Natural killer cell (primary cell): ENCODE measurements around the gene ORAI2. TPM values are rescaled to one million over a fixed set of nuclear protein-coding genes. Genes with fewer than 3 reads are reported as not detected.
A peak's percentile ranks its signal among the peaks of the same experiment; 100 is the strongest.

Source experiments
- ATAC-seq, 3 donors: fragments of 150-1000 bp in 2 of 3; fragments of 200-7000 bp in 1 of 3; cut with Tn5 transposase; 1 replicate in 1 of 3; 2 replicates in 2 of 3; pipeline ENCODE4 v1.10.0; 2021; ENCODE audit warnings: mild to moderate bottlenecking in 2 of 3, moderate library complexity in 2 of 3
- DNase-seq, 2 donors: peaks; one replicate each; pipeline versions ENCODE4 v3.0.0 to v3.0.0-alpha.2; 2013 to 2021; ENCODE audit warnings: mixed read lengths in 1 of 2
- H3K27ac ChIP-seq: one replicate; pipeline ENCODE4 v1.5.1; 2013; ENCODE audit warnings: mild to moderate bottlenecking, low read length
- H3K27me3 ChIP-seq: one replicate; pipeline ENCODE4 v1.6.1; 2013; ENCODE audit warnings: low read length; ENCODE audit not compliant: control insufficient read depth, insufficient read depth
- H3K36me3 ChIP-seq: one replicate; pipeline ENCODE4 v1.6.1; 2013; ENCODE audit warnings: low read length; ENCODE audit not compliant: control insufficient read depth, insufficient read depth
- H3K4me1 ChIP-seq: one replicate; pipeline ENCODE4 v1.6.1; 2013; ENCODE audit warnings: low read length; ENCODE audit not compliant: control insufficient read depth, insufficient read depth
- H3K4me3 ChIP-seq: one replicate; pipeline ENCODE4 v1.5.1; 2013; ENCODE audit warnings: low read length
- H3K9me3 ChIP-seq: one replicate; pipeline ENCODE4 v1.6.1; 2013; ENCODE audit warnings: low read length; ENCODE audit not compliant: control insufficient read depth, insufficient read depth
- H3K27ac Mint-ChIP-seq, 2 donors: one replicate each; pipeline ENCODE4 v1.8.0; 2022; ENCODE audit warnings: mild to moderate bottlenecking in 2 of 2, mixed read lengths in 2 of 2, moderate library complexity in 1 of 2
- H3K27me3 Mint-ChIP-seq, 2 donors: one replicate each; pipeline ENCODE4 v1.8.0; 2022; ENCODE audit warnings: low read depth in 2 of 2, mixed read lengths in 2 of 2
- H3K36me3 Mint-ChIP-seq: one replicate; pipeline ENCODE4 v1.8.0; 2022; ENCODE audit warnings: mixed read lengths
- H3K4me1 Mint-ChIP-seq, 2 donors: one replicate each; pipeline ENCODE4 v1.8.0; 2022; ENCODE audit warnings: mixed read lengths in 2 of 2
- H3K4me3 Mint-ChIP-seq: one replicate; pipeline ENCODE4 v1.8.0; 2022; ENCODE audit warnings: mild to moderate bottlenecking, moderate library complexity, mixed read lengths
- H3K9me3 Mint-ChIP-seq, 2 donors: one replicate each; pipeline ENCODE4 v1.8.0; 2022; ENCODE audit warnings: mixed read lengths in 2 of 2
- WGBS: methylation state at CpG from one replicate; pipeline ENCODE4 v1.1.7; 2013; ENCODE audit warnings: missing lambda C conversion rate; ENCODE audit not compliant: insufficient coverage; 5-methylcytosine and 5-hydroxymethylcytosine counted together
- intact Hi-C: fragments of 100-400 bp; cut with micrococcal nuclease; formaldehyde crosslinking; loops from one replicate; pipeline ENCODE4 v1.14.2; 2022
- total RNA-seq, 4 donors: library from RNA; stranded (reverse); fragments of 120-200 nt in 1 of 4; gene quantifications; one replicate each; pipeline versions ENCODE4 v1.2.3 to v1.2.4, GENCODE V29; 2013 to 2022
- TF ChIP-seq, protein P1 (sequence below): fragments of 200-600 bp; IDR thresholded peaks from one replicate; pipeline ENCODE4 v1.8.0; 2022; ENCODE audit warnings: antibody characterized with exemption

ORAI2 gene
- 10 to 100 TPM; 39.1 to 55.0 (median 41.3) TPM for total RNA-seq
- total RNA-seq (2013), result 40.8 TPM

DNA sequence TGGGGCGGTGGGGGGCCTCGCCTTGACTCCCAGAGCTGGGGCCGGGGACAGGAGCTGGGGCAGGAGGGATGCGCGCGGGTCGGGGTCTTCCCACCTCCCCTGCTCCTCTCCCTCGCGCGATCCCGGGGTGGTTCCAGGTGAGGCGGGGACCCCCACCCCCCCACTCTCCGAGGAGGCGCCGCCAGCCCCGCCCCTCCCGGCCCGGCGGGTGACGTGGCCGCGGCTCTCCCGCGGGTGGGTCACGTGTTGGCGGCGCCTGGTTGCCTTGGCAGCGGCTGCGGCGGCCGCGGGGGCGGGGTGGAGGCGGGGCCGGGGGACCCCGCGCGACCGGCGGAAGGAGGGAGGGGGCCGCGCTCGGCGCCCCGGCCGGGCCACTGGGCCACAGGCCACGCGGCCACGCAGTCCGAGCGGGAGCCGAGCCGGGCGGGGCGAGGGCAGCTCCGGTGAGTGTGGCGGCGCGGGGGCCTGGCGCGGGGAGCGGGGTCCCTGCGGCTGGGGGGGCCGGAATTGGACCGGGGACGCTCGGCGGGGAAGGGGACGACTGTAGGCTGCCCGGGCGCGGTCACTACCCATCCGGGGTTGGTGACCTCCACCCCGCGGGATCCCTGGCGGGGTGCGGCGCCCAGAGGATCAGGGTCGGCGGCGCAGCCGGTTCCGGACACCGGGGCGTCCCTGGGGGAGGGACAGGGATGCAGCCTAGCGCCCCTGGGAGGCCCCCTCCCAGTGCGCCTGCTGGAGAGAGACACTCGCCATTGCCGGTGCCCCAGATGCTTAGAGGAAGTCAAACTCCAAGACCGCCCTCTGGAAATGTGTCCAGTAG, at the start of gene ORAI2:
ORAI2 (plus strand) TSS at position 357 of the 820 bp plus-strand sequence. CDS start 5,382 bp downstream, outside the sequence.
- under 1% methylated on average over 90 of the region's 90 CpGs for WGBS
- Histone ChIP-seq H3K36me3 (peaks cover 4% of the 10 kb centered on the region), H3K27ac (peak within 1 kb of the TSS; percentile 98), H3K9me3 (no peaks in the 10 kb centered on the region), H3K4me1 (peaks cover 61% of the 10 kb centered on the region), H3K27me3 (no peaks in the 10 kb centered on the region), H3K4me3 (peak within 1 kb of the TSS; percentile 94)
- Mint-ChIP-seq H3K36me3 (no peaks in the 10 kb centered on the region), H3K4me3 (peak within 1 kb of the TSS; percentile 91), H3K4me1 (peaks cover 36 to 52% of the 10 kb centered on the region in 2 donors), H3K27ac (peak within 1 kb of the TSS; percentile 84 to 100), H3K27me3 (no peaks in the 10 kb centered on the region), H3K9me3 (no peaks in the 10 kb centered on the region)
- DNase-seq (peak; percentile 86 to 92), ATAC-seq (peak; percentile 66 to 86 (median 81))
- TF ChIP-seq, protein P1, sequence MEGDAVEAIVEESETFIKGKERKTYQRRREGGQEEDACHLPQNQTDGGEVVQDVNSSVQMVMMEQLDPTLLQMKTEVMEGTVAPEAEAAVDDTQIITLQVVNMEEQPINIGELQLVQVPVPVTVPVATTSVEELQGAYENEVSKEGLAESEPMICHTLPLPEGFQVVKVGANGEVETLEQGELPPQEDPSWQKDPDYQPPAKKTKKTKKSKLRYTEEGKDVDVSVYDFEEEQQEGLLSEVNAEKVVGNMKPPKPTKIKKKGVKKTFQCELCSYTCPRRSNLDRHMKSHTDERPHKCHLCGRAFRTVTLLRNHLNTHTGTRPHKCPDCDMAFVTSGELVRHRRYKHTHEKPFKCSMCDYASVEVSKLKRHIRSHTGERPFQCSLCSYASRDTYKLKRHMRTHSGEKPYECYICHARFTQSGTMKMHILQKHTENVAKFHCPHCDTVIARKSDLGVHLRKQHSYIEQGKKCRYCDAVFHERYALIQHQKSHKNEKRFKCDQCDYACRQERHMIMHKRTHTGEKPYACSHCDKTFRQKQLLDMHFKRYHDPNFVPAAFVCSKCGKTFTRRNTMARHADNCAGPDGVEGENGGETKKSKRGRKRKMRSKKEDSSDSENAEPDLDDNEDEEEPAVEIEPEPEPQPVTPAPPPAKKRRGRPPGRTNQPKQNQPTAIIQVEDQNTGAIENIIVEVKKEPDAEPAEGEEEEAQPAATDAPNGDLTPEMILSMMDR, result no peak
- intact Hi-C loops, result loop anchor here (2.0 kb wide), 1 partner anchor 29 kb away; no protein-coding TSS in a partner anchor

- no peak overlapping the region for H3K27ac Mint-ChIP-seq
- H3K9me3 Mint-ChIP-seq, result no peaks in the 10 kb centered on the region
- H3K27me3 ChIP-seq, result no peaks in the 10 kb centered on the region
- TF ChIP-seq, protein P1, result no peak
- intact Hi-C loops, result no loop called here
- no peak overlapping the region for H3K4me3 ChIP-seq
- peaks cover 2% of the 10 kb centered on the region for H3K36me3 ChIP-seq
- no peak overlapping the region for H3K4me3 Mint-ChIP-seq
- DNase-seq, result no peak
- ATAC-seq, result no peak
- WGBS, result over 99% methylated on average over 6 of the region's 6 CpGs
- no peaks in the 10 kb centered on the region for H3K27me3 Mint-ChIP-seq
- no peaks in the 10 kb centered on the region for H3K36me3 Mint-ChIP-seq
- H3K9me3 ChIP-seq, result no peaks in the 10 kb centered on the region
- no peak overlapping the region for H3K27ac ChIP-seq
- no peaks in the 10 kb centered on the region for H3K4me1 Mint-ChIP-seq
- H3K4me1 ChIP-seq, result no peaks in the 10 kb centered on the region
Measured at GRCh38 chr7:102387064-102387463, 46.3 kb upstream of the ORAI2 start.

GRCh38 chr7:102389810-102390209, 43.6 kb upstream of the ORAI2 start:
- no peaks in the 10 kb centered on the region for H3K9me3 Mint-ChIP-seq
- Histone ChIP-seq H3K27me3 (no peaks in the 10 kb centered on the region), H3K4me3 (no peak overlapping the region), H3K27ac (no peak overlapping the region), H3K36me3 (peaks cover 2% of the 10 kb centered on the region), H3K9me3 (no peaks in the 10 kb centered on the region), H3K4me1 (no peaks in the 10 kb centered on the region)
- H3K27me3 Mint-ChIP-seq, result no peaks in the 10 kb centered on the region
- H3K4me1 Mint-ChIP-seq, result no peaks in the 10 kb centered on the region
- H3K27ac Mint-ChIP-seq, result no peak overlapping the region
- DNase-seq (no peak), ATAC-seq (no peak)
- 61% methylated on average over 3 of the region's 3 CpGs for WGBS
- H3K36me3 Mint-ChIP-seq, result no peaks in the 10 kb centered on the region
- TF ChIP-seq, protein P1, result no peak
- H3K4me3 Mint-ChIP-seq, result no peak overlapping the region
- intact Hi-C loops, result loop anchor here (1.0 kb wide), 1 partner anchor 111 kb away; no protein-coding TSS in a partner anchor
